Breast epithelium (tissue), 3 donors: ENCODE measurements around the gene MYL4.

Experiments used
- POLR2A ChIP-seq: fragments of 450-650 bp; IDR thresholded peaks from one replicate; pipeline ENCODE4 v1.6.1; 2016; ENCODE audit warnings: antibody characterized with exemption, mild to moderate bottlenecking, moderate library complexity
- POLR2AphosphoS5 ChIP-seq, 3 donors: sonication (generic); formaldehyde crosslinking; IDR thresholded peaks; one replicate each; pipeline ENCODE4 v1.6.1; 2017; ENCODE audit warnings: antibody characterized with exemption in 3 of 3
- TF ChIP-seq, protein P1 (sequence below), 3 donors: fragments of 450-650 bp; IDR thresholded peaks; one replicate each; pipeline ENCODE4 v1.5.1; 2016 to 2017; ENCODE audit warnings: antibody characterized with exemption in 3 of 3, mild to moderate bottlenecking in 3 of 3, moderate library complexity in 3 of 3

DNA sequence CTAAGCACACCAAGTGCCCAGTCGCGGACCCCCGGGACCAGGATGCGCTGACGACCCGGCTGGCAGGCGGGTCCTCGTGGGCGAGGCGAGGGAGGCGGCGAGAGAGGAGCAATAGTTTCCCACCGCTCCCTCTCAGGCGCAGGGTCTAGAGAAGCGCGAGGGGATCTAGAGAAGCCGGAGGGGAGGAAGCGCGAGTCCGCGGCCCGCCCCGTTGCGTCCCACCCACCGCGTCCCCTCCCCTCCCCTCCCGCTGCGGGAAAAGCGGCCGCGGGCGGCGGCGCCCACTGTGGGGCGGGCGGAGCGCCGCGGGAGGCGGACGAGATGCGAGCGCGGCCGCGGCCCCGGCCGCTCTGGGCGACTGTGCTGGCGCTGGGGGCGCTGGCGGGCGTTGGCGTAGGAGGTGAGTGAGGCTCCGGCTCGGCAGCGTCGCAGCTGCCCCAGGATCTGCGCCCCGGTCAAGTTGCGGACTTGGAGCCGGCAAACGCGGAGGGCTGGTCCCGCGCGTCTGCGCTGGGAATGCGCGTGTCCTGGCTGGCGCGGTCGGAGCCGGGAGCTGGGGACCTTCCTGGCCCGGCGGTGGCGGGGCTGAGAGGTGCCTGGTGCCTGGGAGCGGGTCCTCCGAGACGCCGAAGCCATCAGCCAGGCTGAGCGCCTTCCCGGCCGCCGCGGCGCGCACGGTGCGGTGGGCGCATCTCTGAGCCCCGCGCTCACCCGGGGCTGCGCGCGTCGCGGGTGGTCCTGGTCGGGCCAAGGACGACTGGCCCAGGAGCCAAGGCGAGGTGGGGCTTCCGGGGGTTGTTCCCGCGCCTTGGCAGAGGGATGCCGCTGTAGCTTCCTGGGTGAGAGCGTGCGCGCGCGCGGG, 44.6 kb downstream of the MYL4 start, which contains the start of gene ITGB3:
- TF ChIP-seq, protein P1, sequence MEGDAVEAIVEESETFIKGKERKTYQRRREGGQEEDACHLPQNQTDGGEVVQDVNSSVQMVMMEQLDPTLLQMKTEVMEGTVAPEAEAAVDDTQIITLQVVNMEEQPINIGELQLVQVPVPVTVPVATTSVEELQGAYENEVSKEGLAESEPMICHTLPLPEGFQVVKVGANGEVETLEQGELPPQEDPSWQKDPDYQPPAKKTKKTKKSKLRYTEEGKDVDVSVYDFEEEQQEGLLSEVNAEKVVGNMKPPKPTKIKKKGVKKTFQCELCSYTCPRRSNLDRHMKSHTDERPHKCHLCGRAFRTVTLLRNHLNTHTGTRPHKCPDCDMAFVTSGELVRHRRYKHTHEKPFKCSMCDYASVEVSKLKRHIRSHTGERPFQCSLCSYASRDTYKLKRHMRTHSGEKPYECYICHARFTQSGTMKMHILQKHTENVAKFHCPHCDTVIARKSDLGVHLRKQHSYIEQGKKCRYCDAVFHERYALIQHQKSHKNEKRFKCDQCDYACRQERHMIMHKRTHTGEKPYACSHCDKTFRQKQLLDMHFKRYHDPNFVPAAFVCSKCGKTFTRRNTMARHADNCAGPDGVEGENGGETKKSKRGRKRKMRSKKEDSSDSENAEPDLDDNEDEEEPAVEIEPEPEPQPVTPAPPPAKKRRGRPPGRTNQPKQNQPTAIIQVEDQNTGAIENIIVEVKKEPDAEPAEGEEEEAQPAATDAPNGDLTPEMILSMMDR (IDR thresholded peaks at IDR 0.05): peak in 1 of 3 donors; percentile 34
- TF ChIP-seq POLR2A: no peak
- TF ChIP-seq POLR2AphosphoS5 (IDR thresholded peaks at IDR 0.05): peak in 2 of 3 donors; percentile 40 to 53
